ENCODE measurements around the gene DAP. TPM values are rescaled to one million over a fixed set of nuclear protein-coding genes. Genes with fewer than 3 reads are reported as not detected.

DAP gene
- total RNA-seq, 1 experiment from 2014 or later, result 138 TPM

GRCh38 chr5:10660720-10661387, 100.2 kb downstream of the DAP start:
- CTCF ChIA-PET, result no interaction called here

GRCh38 chr5:10660135-10660534, 100.9 kb downstream of the DAP start:
- H3K27me3 Mint-ChIP-seq (ENCODE audit: unreplicated experiment), result peaks cover 22% of the 10 kb centered on the region
- H3K9me3 Mint-ChIP-seq (ENCODE audit: low read depth, unreplicated experiment), result no peaks in the 10 kb centered on the region
- intact Hi-C loops (cut with micrococcal nuclease; ENCODE audit: unreplicated experiment), result no loop called here
- TF ChIP-seq CTCF (IDR thresholded peaks at IDR 0.05; ENCODE audit: unreplicated experiment), result no peak
- no TSS peak for BruUV-seq (replicated peaks)
- CTCF ChIA-PET, result no interaction called here
- no peak overlapping the region for H3K27ac Mint-ChIP-seq (ENCODE audit: unreplicated experiment)
- H3K36me3 Mint-ChIP-seq (ENCODE audit: insufficient read depth, unreplicated experiment), result no peaks in the 10 kb centered on the region
- H3K4me3 Mint-ChIP-seq (ENCODE audit: low read depth, unreplicated experiment), result no peak overlapping the region
- H3K4me1 Mint-ChIP-seq (ENCODE audit: low read depth, unreplicated experiment), result no peaks in the 10 kb centered on the region
- DNase-seq, result no peak

More at GRCh38 chr5:10660720-10661387, 100.2 kb downstream of the DAP start:
- intact Hi-C loops (cut with micrococcal nuclease; ENCODE audit: unreplicated experiment), result no loop called here
- Mint-ChIP-seq H3K36me3 (ENCODE audit: insufficient read depth, unreplicated experiment) (no peaks in the 10 kb centered on the region), H3K9me3 (ENCODE audit: low read depth, unreplicated experiment) (no peaks in the 10 kb centered on the region), H3K27ac (ENCODE audit: unreplicated experiment) (no peak overlapping the region), H3K4me1 (ENCODE audit: low read depth, unreplicated experiment) (no peaks in the 10 kb centered on the region), H3K27me3 (ENCODE audit: unreplicated experiment) (peaks cover 22% of the 10 kb centered on the region), H3K4me3 (ENCODE audit: low read depth, unreplicated experiment) (no peak overlapping the region)
- no peak for TF ChIP-seq CTCF (IDR thresholded peaks at IDR 0.05; ENCODE audit: unreplicated experiment)
- no TSS peak for BruUV-seq (replicated peaks)
- no peak for DNase-seq

- no peaks in the 10 kb centered on the region for H3K9me3 Mint-ChIP-seq (ENCODE audit: low read depth, unreplicated experiment)
- peaks cover 21% of the 10 kb centered on the region for H3K27me3 Mint-ChIP-seq (ENCODE audit: unreplicated experiment)
- CTCF ChIA-PET, result no interaction called here
Measured at GRCh38 chr5:10658265-10658664, 102.8 kb downstream of the DAP start.

GRCh38 chr5:10655972-10656830, 104.8 kb downstream of the DAP start:
- Mint-ChIP-seq H3K27me3 (ENCODE audit: unreplicated experiment) (peaks cover under 1% of the 10 kb centered on the region), H3K27ac (ENCODE audit: unreplicated experiment) (no peak overlapping the region), H3K36me3 (ENCODE audit: insufficient read depth, unreplicated experiment) (no peaks in the 10 kb centered on the region), H3K9me3 (ENCODE audit: low read depth, unreplicated experiment) (no peaks in the 10 kb centered on the region), H3K4me3 (ENCODE audit: low read depth, unreplicated experiment) (no peak overlapping the region), H3K4me1 (ENCODE audit: low read depth, unreplicated experiment) (no peaks in the 10 kb centered on the region)
- TF ChIP-seq CTCF (IDR thresholded peaks at IDR 0.05; ENCODE audit: unreplicated experiment), result no peak
- no TSS peak for BruUV-seq (replicated peaks)
- DNase-seq, result no peak
- CTCF ChIA-PET, result no interaction called here
- intact Hi-C loops (cut with micrococcal nuclease; ENCODE audit: unreplicated experiment), result no loop called here

More at GRCh38 chr5:10658265-10658664, 102.8 kb downstream of the DAP start:
- BruUV-seq (replicated peaks), result no TSS peak
- intact Hi-C loops (cut with micrococcal nuclease; ENCODE audit: unreplicated experiment), result no loop called here
- Mint-ChIP-seq H3K36me3 (ENCODE audit: insufficient read depth, unreplicated experiment) (no peaks in the 10 kb centered on the region), H3K27ac (ENCODE audit: unreplicated experiment) (no peak overlapping the region), H3K4me1 (ENCODE audit: low read depth, unreplicated experiment) (no peaks in the 10 kb centered on the region), H3K4me3 (ENCODE audit: low read depth, unreplicated experiment) (no peak overlapping the region)
- no peak for DNase-seq
- TF ChIP-seq CTCF (IDR thresholded peaks at IDR 0.05; ENCODE audit: unreplicated experiment), result no peak

All from Calu3 (cell line).